DLD1 (cell line): ENCODE data around the gene SLC1A3.

Source experiments
- in situ Hi-C: cut with HindIII; loops from 2 replicates; pipeline ENCODE4 v1.10.0; 2017; ENCODE audit warnings: low sequenced_read_pairs

SLC1A3 gene

DNA sequence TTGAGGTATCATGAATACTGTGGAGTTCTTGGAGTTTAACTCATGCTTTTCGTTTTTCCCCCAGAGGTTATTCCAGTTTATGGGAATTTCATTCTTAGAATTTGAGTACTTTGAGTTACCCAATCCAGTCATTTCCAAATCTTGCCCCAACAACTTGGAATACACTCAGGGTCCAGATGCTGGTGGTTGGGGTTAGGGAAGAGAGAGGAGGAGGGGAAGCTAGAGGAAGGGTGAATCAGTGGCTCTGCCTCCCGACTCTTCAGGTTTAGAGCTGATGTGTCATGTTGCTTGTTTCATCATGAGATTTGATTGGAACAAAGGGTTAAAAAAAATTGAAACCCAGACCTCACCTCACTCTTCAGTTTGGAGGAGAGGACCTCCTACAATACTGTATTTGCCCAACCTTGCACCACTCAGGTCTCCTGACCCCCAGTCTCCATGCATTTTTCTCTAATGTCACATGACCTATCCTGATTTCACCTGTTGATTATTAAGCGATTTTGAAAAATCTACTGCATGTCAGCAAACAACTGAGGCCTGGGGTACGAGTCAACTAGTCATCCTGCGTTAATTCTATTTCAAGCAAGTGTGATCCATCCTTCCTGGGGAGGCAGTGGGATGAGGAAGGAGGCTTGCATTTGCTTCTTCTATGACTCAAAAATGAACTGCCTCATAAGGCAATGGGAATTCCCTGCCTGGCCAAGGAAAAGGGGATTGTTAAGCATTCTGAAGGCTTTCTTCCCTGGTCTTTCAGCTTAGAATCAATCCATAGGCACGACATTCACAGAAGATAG is 6.2 kb upstream of the SLC1A3 start:
- in situ Hi-C loops, result no loop called here

- in situ Hi-C loops, result no loop called here
Observed at GRCh38 chr5:36600917-36601527, 5.4 kb upstream of the SLC1A3 start.

DNA sequence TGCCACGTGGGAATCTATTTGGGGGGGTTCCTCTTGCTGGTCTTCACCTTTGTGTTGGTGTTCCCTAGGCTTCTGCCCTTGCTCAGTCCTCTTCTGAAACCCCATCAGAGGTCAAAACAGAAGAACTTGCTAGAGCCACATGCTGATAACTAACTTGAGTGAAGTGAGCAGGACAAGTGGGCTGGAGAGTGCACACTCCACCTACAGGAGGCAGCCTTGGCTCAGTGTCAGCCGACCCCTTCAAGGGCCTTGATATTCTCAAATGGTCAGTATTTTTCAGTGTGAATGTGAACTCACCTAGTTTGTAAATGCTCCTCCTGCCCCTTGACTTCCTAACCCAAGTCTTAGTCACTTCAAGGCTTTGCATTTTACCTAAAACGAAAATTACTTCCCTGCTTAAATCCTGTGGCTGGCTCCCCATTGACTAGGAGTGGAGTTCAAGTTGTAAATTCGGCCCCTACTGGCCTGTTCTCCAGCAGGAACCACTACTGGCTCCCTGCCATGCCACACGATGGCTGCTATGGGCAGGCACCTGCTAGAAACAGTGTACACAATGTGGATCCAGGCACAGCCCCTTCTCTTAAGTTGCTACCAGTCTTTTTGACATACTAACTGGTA is 3.6 kb upstream of the SLC1A3 start:
- in situ Hi-C loops, result no loop called here

- in situ Hi-C loops, result no loop called here
Observed at GRCh38 chr5:36605241-36605640, 1.2 kb upstream of the SLC1A3 start.

GRCh38 chr5:36606036-36606427 is 374 bp upstream of the SLC1A3 start:
- in situ Hi-C loops, result no loop called here

DNA sequence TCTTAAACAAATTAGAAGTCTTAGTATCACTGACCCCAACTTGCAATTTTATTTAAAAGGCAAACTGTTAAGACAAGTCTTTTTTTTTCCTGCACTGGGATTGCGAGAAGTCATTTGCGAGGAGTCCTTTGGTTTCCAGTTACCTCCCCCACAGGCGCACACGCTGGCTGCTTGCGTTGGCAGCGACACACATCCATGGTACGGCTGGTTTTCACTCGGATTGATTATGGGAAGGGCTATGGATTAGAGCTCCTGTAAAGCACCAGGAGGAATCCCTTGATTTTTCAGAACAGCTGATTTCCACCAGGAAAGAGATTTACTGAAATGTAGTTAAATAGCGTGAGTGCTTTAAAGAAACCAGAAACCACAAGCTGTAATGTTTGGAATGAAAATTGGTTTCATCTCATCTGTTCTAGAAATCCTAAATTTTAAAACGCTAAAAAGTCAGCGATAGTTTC is 737 bp downstream of the SLC1A3 start:
- in situ Hi-C loops, result no loop called here

DNA sequence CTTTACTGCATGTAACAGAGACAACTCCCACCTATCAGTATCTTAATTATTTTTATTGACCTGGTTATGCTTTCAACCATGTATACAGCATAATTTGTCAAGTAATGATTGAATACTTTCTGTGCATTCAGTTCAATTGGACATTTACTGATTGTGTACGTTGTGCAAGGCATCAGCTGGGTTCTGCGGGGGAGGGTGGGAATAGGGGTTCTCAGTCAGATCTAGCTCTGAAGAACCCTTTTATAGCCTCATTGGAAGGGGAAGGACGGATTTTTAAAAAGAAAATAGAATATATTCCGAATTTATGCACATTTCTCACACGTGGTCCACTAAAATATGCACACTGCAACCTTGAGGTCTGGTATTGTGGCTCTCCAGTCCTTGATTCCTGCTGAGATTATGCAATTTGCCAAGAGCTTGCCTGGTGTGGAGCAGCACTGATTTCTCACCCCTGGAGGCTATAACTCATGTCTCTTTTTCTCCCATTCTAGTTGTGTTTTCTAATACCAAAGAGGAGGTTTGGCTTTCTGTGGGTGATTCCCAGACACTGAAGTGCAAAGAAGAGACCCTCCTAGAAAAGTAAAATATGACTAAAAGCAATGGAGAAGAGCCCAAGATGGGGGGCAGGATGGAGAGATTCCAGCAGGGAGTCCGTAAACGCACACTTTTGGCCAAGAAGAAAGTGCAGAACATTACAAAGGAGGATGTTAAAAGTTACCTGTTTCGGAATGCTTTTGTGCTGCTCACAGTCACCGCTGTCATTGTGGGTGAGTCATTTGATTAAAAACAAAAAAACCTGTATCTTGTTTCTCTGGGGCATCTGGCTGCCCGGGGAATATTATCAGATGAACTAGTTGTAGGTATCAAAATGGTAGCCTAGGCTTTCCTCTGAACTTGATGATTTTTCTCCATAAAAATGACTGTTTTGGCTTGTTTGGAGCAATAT is 1.7 kb downstream of the SLC1A3 start:
- in situ Hi-C loops, result no loop called here

- in situ Hi-C loops, result no loop called here
Observed at GRCh38 chr5:36610621-36611020, 4.2 kb downstream of the SLC1A3 start.

DNA sequence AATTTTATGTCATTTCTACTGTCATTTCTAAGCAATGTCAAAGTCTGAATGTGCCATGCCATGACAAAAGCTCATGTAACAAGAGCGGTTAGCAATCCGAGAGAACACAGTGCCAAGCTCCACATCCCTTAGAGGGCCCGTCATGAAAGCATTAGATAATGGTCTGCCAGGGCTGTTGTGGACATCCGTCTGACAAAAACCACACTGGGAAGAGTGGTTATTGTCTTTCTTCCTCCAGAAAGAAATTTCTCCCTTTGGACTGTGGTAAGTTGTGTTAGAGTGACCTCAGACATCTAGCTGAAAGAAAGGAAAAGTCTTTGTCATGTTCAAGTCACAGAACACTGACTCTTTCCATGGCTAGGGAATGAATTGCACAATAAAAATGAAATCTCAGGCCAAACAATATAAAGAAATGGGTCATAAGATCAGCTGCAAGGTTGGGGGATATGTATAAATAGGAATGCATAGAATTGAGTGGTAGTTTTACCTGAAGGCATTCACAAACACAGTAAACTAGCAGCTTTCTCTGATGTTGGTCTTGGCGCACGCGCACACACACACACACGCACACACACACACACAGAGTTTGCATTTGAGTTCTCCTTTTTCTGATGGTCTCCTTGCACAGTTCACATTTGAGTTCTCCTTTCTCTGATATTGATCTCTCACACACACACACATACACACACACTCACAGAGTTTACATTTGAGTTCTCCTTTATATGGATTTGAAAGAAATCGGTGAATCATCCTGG is 5.3 kb downstream of the SLC1A3 start:
- in situ Hi-C loops, result no loop called here

GRCh38 chr5:36613241-36613640 is 6.8 kb downstream of the SLC1A3 start:
- in situ Hi-C loops, result no loop called here

DNA sequence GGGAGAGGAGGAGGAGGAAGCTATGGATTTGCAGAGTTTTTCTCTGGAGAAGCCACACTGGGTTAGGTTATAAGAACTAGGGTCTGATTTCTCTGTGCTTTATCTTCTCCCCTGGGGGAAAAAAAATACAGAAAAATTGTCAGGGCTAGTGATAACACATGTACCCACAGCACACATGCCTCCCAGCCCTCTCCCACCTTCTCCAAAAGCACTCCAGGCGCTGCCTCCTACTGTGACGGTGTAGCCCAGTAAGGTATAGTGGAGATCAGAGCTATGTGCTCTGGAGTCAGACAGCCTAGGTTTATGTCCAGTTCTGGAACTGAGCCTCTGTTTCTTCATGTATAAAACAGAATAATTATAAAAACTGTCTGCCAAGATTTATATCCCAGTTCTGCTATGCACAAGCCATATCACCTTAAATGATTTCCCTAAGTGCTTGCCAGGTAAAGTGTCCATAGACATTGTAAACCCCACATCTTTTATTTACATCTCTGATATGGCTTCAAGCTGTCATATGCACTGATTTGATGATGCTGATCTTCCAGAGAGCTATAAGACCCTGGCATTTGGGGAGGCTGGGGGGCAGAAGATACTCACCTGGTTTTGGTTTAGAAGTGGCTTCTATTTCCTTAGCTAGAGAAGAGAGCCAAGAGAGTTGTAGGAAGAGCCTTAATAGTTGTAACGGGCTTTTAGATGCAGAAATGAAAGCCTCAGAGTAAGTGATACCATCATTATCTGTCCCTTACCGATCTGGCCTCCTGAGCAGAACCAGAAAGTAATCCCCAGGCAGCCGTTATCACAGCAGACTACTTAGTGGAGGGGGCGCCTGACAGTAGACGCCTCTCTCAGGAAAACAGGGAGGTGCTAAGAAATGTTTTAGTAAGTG is 7.6 kb downstream of the SLC1A3 start:
- in situ Hi-C loops, result no loop called here

DNA sequence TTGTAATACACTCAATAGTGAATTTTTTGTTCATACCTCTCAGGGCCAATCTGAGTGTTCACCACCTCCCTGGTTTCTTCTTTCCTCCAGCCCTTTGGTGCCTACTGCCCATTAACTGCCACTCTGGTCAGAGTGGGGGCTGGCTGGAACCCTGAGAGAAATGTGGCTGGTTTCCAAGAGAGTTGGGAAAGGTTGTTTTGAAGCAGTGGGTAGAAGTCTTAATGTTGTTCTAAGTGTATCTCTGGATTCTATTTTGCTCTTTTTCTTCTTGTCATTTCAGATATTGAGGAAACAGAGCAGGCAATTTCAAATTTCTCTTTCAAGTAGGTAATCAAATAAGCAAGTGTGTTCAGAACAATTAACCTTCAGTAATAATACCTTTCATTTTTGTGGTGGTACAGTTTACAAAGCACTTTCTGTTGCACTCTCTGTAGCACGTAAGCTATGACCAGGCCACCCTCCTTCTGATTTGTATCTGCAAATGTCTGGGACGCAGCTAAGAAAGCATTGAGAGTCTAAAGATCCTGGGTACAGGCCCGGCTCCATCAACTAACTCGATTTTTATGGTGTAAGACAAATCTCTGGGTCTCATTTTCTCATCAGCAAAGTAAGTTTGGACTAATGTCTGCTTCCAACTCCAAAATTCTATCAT is 8.4 kb downstream of the SLC1A3 start:
- in situ Hi-C loops, result no loop called here

GRCh38 chr5:36619012-36619635 is 12.7 kb downstream of the SLC1A3 start:
- in situ Hi-C loops, result no loop called here

- in situ Hi-C loops, result no loop called here
Observed at GRCh38 chr5:36621985-36622384, 15.6 kb downstream of the SLC1A3 start.

DNA sequence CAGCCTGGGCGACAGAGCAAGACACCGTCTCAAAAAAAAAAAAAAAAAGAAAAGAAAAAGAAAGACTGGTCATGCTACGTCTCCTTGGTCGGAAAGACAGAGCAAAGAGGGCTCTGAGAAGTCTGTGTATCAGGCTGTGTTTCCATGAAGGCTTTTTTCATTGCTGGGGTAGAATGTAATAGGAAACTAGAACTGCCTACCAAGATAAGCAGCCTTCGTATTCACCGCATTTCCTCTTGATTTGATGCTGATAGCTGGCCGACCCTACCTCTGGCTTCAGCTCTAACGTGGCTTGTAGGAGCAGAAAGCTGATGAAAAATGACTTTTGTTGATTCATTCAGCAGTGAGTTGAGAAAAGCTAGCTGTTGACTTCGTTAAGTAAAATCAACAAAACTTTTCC is 17.4 kb downstream of the SLC1A3 start:
- in situ Hi-C loops, result no loop called here

DNA sequence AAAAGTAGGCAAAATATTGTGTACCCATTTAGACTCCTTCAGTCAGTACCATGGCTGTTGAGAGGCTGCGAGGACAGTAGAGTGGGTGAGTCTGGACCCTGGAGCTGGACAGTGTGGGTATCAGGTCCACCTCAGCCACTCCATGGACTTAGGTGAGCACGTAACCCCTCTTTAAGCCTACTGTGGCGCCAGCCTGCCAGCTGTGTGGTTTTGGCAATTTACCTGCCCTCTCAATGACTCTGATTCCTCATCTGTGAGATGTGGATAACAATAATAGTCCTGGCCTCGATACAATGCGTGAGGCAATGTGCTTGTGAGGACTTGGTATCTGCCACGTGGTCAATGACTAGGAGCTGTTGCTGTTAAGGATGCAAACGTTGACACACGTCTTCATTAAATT is 17.9 kb downstream of the SLC1A3 start:
- in situ Hi-C loops, result no loop called here

GRCh38 chr5:36628695-36629094 is 22.3 kb downstream of the SLC1A3 start:
- in situ Hi-C loops, result no loop called here

DNA sequence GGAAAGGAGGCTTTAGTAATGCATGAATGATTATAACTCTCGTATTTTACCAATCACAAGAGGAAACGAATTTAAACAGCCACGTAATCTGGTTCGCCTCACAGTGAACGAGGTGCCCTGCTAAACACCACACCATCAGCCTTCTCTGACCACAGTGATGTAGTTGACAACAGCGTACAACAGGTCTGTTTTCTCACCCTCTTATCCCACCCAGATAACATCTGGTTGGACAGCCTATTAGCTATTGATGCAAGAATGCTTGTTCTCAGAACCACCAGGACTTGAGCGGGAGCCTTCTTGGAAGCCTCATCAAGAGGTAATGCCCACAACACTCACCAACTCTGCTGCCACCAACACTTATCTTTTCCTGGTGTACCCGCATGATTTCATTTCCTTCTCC is 23.3 kb downstream of the SLC1A3 start:
- in situ Hi-C loops, result no loop called here
